Aorta (tissue), 5 donors: ENCODE measurements around the gene AFAP1L1. TPM values are rescaled to one million over a fixed set of nuclear protein-coding genes. Genes with fewer than 3 reads are reported as not detected.
"Not testable (repeated sequence)": the region's sequence is repeated elsewhere in the genome, so short reads cannot be mapped to it uniquely, and the experiment has no call there.

Experiments used
- ATAC-seq: fragments of 200-7000 bp; cut with Tn5 transposase; one replicate; pipeline ENCODE4 v1.9.1; 2022; ENCODE audit warnings: moderate library complexity; ENCODE audit not compliant: low FRiP score
- DNase-seq, 2 donors: peaks; one replicate each; pipeline ENCODE4 v3.0.0-alpha.2; 2020
- H3K27ac ChIP-seq, 2 donors: one replicate each; pipeline ENCODE4 v1.5.1; 2013; ENCODE audit warnings: low read length in 2 of 2, mild to moderate bottlenecking in 2 of 2, moderate library complexity in 2 of 2, control low read depth in 1 of 2, inconsistent platforms in 1 of 2, low read depth in 1 of 2
- H3K27me3 ChIP-seq, 2 donors: one replicate each; pipeline ENCODE4 v1.6.1; 2013; ENCODE audit warnings: control low read depth in 1 of 2, low read length in 1 of 2, mild to moderate bottlenecking in 1 of 2, moderate library complexity in 1 of 2; ENCODE audit not compliant: insufficient read depth in 2 of 2, control insufficient read depth in 1 of 2
- H3K36me3 ChIP-seq, 2 donors: one replicate each; pipeline ENCODE4 v1.6.1; 2013; ENCODE audit warnings: control low read depth in 1 of 2, low read length in 1 of 2, mild to moderate bottlenecking in 1 of 2; ENCODE audit not compliant: insufficient read depth in 2 of 2, control insufficient read depth in 1 of 2
- H3K4me1 ChIP-seq, 2 donors: one replicate each; pipeline ENCODE4 v1.6.1; 2013; ENCODE audit warnings: low read length in 2 of 2, control low read depth in 1 of 2, mild to moderate bottlenecking in 1 of 2, moderate library complexity in 1 of 2; ENCODE audit not compliant: insufficient read depth in 2 of 2, control insufficient read depth in 1 of 2
- H3K4me3 ChIP-seq, 2 donors: one replicate each; pipeline ENCODE4 v1.5.1; 2013; ENCODE audit warnings: low read length in 2 of 2, control low read depth in 1 of 2, mild to moderate bottlenecking in 1 of 2
- H3K9me3 ChIP-seq: one replicate; pipeline ENCODE4 v1.6.1; 2013; ENCODE audit warnings: mild to moderate bottlenecking, low read length; ENCODE audit not compliant: control insufficient read depth
- WGBS, 2 donors: extraction: QIAGEN DNeasy Blood & Tissue Kit; methylation state at CpG; one replicate each; pipeline ENCODE4 v1.1.7; 2013; 5-methylcytosine and 5-hydroxymethylcytosine counted together
- intact Hi-C, 2 donors: fragments of 100-400 bp; cut with DNase I; formaldehyde crosslinking; loops; one replicate each; pipeline versions ENCODE4 v1.14.2 to v1.15.0; 2022
- polyA plus RNA-seq, 2 donors: library from polyadenylated mRNA; stranded (reverse); fragments of 200-250 nt; gene quantifications; one replicate each; pipeline ENCODE4 v1.2.3, GENCODE V29; 2013
- total RNA-seq, 2 donors: library from RNA; stranded (reverse); fragmentation: NEBNext Ultra II Directional; extraction: Animal tissue kit (Norgen Biotek cat#: 25700); gene quantifications; one replicate each; pipeline ENCODE4 v1.2.1, GENCODE V29; 2021
- donor health status: healthy with polysubstance abuse.
- donor health status: Bipolar disorder and iron deficiency.
- donor health status: DM: no; HTN: no; CAD: no.
- donor health status: DM: no; HTN: no; CAD: no.
- donor health status: DM: yes; HTN: yes; CAD: no.

AFAP1L1 gene
- total and polyA plus RNA-seq, 4 donors: 1.3 to 27.9 (median 7.7) TPM

DNA sequence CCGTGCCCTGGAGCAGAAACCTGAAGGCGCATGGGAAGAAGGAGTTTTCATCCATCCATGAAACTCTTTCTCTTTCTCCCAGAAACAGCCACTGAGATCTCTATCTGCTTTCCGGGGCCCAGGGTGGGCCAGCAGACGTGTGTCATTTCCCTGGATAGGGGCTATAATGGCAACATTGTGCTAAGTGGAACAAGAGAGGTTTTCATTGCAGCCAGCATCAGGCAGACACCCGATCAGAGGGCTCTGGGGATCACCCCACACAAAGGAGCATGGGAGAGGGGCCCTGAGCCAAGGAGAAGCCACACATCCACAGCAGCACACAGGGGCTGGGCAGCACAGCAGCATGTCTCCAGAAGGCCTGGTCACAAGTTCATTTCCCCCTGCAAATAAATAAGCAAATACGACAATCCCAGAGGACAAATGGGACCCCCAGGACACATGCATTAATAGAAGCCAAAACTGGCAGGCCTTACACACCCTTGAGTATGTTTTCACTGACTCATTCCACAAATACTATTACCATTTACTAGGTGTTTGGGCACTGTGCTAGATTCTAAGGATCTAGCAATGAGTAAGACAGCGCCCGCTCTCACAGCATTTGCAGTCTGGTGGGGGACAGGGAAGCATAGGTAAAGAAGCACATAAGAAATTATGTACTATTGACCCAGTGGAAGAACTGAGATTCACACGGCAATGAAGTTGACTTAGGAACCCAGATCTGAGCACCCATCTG, 4.3 kb upstream of the AFAP1L1 start:
- Histone ChIP-seq H3K9me3 (no peaks in the 10 kb centered on the region), H3K27ac (no peak overlapping the region), H3K36me3 (no peaks in the 10 kb centered on the region), H3K4me3 (no peak overlapping the region), H3K4me1 (no peaks in the 10 kb centered on the region), H3K27me3 (no peaks in the 10 kb centered on the region)
- intact Hi-C loops: no loop called here
- ATAC-seq (no peak), DNase-seq (no peak)
- WGBS, 2 donors: 87 to 90% methylated on average over 9 of the region's 9 CpGs

DNA sequence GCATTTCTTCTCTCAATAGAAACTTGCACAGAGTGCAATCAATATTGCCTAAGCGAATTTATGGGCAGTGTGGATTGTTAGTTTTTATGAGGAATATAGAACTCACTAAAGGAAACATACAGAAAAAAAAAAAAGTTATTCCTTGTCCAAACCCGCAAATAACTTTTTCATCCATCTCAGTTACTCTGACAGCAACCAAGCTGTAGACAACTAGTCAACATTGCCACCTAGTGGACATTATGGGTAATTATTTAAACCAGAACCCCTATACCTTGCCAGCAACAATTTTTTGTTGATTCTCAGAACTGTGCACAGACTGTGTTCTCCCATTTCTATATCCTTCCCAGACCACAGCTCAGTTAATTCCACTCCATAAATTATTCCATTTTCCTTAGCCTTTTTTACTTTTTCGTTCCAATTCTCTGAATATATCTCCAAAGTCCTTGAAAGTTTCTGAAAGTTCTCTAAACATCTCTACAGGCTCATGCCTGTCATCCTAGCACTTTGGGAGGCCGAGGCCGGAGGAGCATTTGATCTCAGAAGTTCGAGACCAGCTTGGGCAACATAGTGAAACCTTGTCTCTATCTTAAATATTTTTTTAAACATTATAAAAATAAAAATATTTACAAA, 2.6 kb upstream of the AFAP1L1 start:
- Histone ChIP-seq H3K27me3 (no peaks in the 10 kb centered on the region), H3K9me3 (no peaks in the 10 kb centered on the region), H3K4me1 (no peaks in the 10 kb centered on the region), H3K27ac (no peak overlapping the region), H3K36me3 (no peaks in the 10 kb centered on the region), H3K4me3 (no peak overlapping the region)
- DNase-seq: no peak
- intact Hi-C loops: loop anchor here in 1 of 2 donors (2.0 kb wide), 1 partner anchor 128 kb away; the partner anchor contains the start of gene ABLIM3
- 58 to 62% methylated on average over 6 of the region's 6 CpGs for WGBS, 2 donors
- no peak for ATAC-seq

DNA sequence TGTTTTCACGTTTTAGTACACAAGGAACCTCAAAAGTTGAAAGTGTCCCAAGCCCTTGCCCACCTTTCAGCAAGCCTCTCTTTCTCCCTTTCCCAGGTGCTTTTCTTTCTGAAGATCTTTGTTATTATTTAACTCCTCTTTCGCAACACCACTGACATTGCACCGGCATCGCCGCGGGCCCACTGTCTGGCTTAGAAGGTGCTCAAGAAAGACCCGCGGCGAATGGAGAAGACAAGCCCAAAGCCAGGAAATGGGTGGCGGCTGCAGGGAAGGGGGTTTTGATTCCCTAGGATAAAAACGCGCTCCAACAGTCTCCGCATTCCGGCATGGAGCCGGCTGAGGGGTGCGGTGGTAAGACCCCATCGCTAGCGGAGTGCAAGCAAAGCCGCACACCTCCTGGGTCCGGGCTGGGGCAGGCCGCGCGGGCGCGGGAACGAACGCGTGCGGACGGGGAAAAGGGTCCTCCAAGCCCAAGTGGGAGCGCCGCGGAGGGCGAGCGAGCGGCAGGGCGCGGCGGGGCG, 404 bp upstream of the AFAP1L1 start:
- no peak for ATAC-seq
- Histone ChIP-seq H3K27me3 (no peaks in the 10 kb centered on the region), H3K36me3 (no peaks in the 10 kb centered on the region), H3K4me3 (peak overlapping the region; percentile 59 to 65), H3K27ac (no peak overlapping the region), H3K9me3 (no peaks in the 10 kb centered on the region), H3K4me1 (no peaks in the 10 kb centered on the region)
- peak in 1 of 2 donors; percentile 77 for DNase-seq
- WGBS, 2 donors: 7 to 9% methylated on average over 36 to 40 of the region's 40 CpGs
- intact Hi-C loops: no loop called here

DNA sequence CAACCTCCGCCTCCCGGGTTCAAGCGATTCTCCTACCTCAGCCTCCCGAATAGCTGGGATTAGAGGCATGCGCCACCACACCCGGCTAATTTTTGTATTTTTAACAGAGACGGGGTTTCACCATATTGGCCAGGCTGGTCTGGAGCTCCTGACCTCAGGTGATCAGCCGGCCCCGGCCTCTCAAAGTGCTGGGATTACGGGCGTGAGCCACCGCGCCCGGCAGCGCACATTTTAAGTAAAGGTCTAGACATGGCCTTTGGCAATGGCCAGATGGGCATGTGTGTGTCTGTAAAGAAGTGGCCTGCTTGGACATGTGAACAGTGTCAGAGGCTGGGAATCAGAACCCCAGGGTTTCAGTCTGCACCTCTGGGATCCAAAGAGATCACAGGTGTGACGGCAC, 1.1 kb downstream of the AFAP1L1 start:
- 68 to 73% methylated on average over 16 of the region's 16 CpGs for WGBS, 2 donors

DNA sequence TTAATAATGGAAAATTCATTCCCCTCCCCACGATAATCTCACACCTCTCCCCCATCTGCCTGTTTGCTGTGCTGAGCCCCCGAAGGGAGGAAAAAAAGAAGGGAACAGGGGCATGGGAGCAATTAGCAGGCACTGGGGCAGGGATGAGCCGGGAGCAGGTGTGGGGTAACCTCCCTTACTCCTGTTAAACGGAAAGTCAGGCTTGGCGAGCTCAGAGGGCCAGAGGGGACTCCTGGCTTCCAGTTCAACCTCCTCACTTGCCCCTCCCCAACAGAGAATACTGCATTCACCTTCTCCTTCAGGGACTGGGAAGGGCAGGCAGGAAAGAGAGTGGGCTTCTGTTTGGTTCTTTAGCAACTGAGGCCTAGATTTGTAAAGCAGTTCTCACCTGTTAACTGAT, 1.6 kb downstream of the AFAP1L1 start:
- H3K4me1 ChIP-seq: no peaks in the 10 kb centered on the region
- 92 to 98% methylated on average over 5 of the region's 5 CpGs for WGBS, 2 donors
- ATAC-seq (no peak), DNase-seq (no peak)
- H3K4me3 ChIP-seq: no peak overlapping the region
- H3K27ac ChIP-seq: no peak overlapping the region
- no peaks in the 10 kb centered on the region for H3K9me3 ChIP-seq
- no peaks in the 10 kb centered on the region for H3K36me3 ChIP-seq
- intact Hi-C loops: no loop called here
- H3K27me3 ChIP-seq: no peaks in the 10 kb centered on the region

More for the DNA sequence above, 1.1 kb downstream of the AFAP1L1 start:
- intact Hi-C loops, H3K36me3 ChIP-seq, H3K9me3 ChIP-seq, ATAC-seq, H3K4me3 ChIP-seq, H3K27me3 ChIP-seq, DNase-seq, H3K4me1 ChIP-seq, H3K27ac ChIP-seq: not testable (repeated sequence)

DNA sequence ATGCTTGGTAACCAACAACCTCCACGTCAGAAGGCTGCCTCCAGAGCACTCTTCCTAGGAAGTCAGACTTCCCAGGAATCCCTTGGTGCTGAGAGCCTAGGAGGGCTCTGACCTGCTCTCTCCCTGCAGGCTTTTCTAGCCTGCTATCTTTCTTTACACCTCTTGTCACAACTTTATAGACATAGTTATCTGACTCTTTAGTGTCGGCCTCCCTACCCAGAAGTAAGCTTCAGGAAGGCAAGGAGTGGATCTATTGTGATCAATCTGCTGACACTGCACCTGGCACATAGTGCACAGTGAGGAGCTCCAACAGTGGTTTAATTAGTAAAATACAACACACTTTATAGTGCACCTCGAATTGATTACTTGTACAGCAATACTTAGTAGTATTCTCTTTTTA, 2.3 kb downstream of the AFAP1L1 start:
- intact Hi-C loops: no loop called here
- WGBS, 2 donors: 92 to 93% methylated on average over 3 of the region's 3 CpGs
- no peak overlapping the region for H3K27ac ChIP-seq
- no peaks in the 10 kb centered on the region for H3K4me1 ChIP-seq
- H3K27me3 ChIP-seq: no peaks in the 10 kb centered on the region
- no peaks in the 10 kb centered on the region for H3K36me3 ChIP-seq
- no peak overlapping the region for H3K4me3 ChIP-seq
- DNase-seq (no peak), ATAC-seq (no peak)
- no peaks in the 10 kb centered on the region for H3K9me3 ChIP-seq

DNA sequence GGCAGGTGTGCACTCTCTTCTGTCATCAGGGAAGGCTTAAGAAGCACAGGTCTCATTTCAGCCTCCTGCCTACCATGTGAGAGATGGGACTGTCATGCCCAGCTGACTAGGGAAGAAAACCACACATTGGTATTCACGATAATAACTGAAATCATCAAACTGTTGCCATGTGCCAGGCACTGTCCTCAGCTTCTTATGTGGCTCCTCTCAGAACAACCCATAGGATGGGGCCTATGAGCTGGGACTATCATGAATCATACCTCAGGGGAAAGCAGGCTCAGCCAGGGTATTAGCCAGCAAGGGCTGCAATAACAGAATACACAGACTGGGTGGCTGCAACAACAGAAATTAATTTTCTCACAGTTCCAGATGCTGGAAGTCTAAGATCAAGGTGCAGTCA, 3.3 kb downstream of the AFAP1L1 start:
- H3K27ac ChIP-seq: no peak overlapping the region
- no peaks in the 10 kb centered on the region for H3K9me3 ChIP-seq
- no peaks in the 10 kb centered on the region for H3K36me3 ChIP-seq
- ATAC-seq (no peak), DNase-seq (no peak)
- intact Hi-C loops: no loop called here
- H3K4me1 ChIP-seq: no peaks in the 10 kb centered on the region
- H3K4me3 ChIP-seq: no peak overlapping the region
- H3K27me3 ChIP-seq: no peaks in the 10 kb centered on the region
- 84 to 96% methylated on average over 1 of the region's 1 CpG for WGBS, 2 donors

DNA sequence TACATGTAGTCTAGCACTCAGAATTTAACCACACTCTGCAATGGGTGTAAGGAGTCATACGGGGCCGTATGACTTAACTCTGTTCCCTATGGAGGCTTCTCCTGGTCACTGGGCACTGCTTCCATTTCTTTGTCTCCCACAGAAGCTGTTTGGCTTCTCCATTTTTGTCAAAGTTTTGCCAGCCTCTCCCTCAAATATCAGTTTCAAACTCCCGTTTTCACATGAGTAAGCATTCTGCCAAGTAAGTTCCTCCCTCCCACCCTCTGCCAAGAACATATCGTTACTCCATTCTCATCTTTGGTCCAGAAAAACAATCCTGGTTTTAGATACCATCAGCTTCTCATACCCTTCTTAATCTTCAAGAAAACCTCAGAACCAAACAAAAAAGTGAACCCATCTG, 6.1 kb downstream of the AFAP1L1 start:
- ATAC-seq: no peak
- H3K4me1 ChIP-seq: no peaks in the 10 kb centered on the region

More for the DNA sequence above, 6.1 kb downstream of the AFAP1L1 start:
- no peaks in the 10 kb centered on the region for H3K9me3 ChIP-seq
- no peak overlapping the region for H3K4me3 ChIP-seq
- no peaks in the 10 kb centered on the region for H3K27me3 ChIP-seq
- intact Hi-C loops: no loop called here
- no peak for DNase-seq
- WGBS, 2 donors: 42 to 48% methylated on average over 4 of the region's 4 CpGs
- H3K27ac ChIP-seq: no peak overlapping the region
- H3K36me3 ChIP-seq: no peaks in the 10 kb centered on the region
